ENCODE data around the gene EPX.
"Not testable (repeated sequence)": the region's sequence is repeated elsewhere in the genome, so short reads cannot be mapped to it uniquely, and the experiment has no call there.

- not testable (repeated sequence) for TF ChIP-seq ZFX (IDR thresholded peaks at IDR 0.05); CTCF (conservative IDR thresholded peaks at IDR 0.05)
Observed at GRCh38 chr17:58143335-58143734, 49.2 kb upstream of the EPX start.

Measured in C4-2B (cell line).